ENCODE data around the gene KIAA0753.

- no peak; the same call in 1 of the 2 replicates for TF ChIP-seq MXI1 (IDR thresholded peaks at IDR 0.05; ENCODE audit: borderline replicate concordance, low read depth, low read length)
- no peak for TF ChIP-seq CTCF (conservative IDR thresholded peaks at IDR 0.05; ENCODE audit: low read depth, low read length)
Observed at GRCh38 chr17:6639586-6640535, 650 bp downstream of the KIAA0753 start.
